Stomach (tissue), 4 donors: ENCODE measurements around the gene PRL.

Source experiments
- CTCF ChIP-seq, 7 experiments: fragments of 450-650 bp in 4 of 7; fragments of 200-600 bp in 3 of 7; sonication (generic) in 3 of 7; IDR thresholded peaks; one replicate each; pipeline ENCODE4 v1.5.1; 2016 to 2019; ENCODE audit warnings: antibody characterized with exemption in 7 of 7, control low read depth in 2 of 7, mild to moderate bottlenecking in 1 of 7
- POLR2A ChIP-seq, 4 donors: fragments of 450-650 bp; IDR thresholded peaks; one replicate each; pipeline ENCODE4 v1.6.1; 2016; ENCODE audit warnings: antibody characterized with exemption in 4 of 4, control low read depth in 2 of 4, mild to moderate bottlenecking in 1 of 4, moderate library complexity in 1 of 4

GRCh38 chr6:22240025-22240424 is 56.8 kb downstream of the PRL start:
- no peak for TF ChIP-seq CTCF (IDR thresholded peaks at IDR 0.05)
- TF ChIP-seq POLR2A (IDR thresholded peaks at IDR 0.05): no peak
